GM19324 (cell line): Measurements from ENCODE around the gene GOLGA5.
A peak's percentile ranks its signal among the peaks of the same experiment; 100 is the strongest.
"Not testable (repeated sequence)": the region's sequence is repeated elsewhere in the genome, so short reads cannot be mapped to it uniquely, and the experiment has no call there.

Experiments
- ATAC-seq: cut with Tn5 transposase; IDR thresholded peaks from one replicate; pipeline ENCODE4 v1.9.1; 2021; ENCODE audit warnings: mild to moderate bottlenecking, moderate library complexity; ENCODE audit not compliant: unreplicated experiment, low FRiP score

The GOLGA5 gene

DNA sequence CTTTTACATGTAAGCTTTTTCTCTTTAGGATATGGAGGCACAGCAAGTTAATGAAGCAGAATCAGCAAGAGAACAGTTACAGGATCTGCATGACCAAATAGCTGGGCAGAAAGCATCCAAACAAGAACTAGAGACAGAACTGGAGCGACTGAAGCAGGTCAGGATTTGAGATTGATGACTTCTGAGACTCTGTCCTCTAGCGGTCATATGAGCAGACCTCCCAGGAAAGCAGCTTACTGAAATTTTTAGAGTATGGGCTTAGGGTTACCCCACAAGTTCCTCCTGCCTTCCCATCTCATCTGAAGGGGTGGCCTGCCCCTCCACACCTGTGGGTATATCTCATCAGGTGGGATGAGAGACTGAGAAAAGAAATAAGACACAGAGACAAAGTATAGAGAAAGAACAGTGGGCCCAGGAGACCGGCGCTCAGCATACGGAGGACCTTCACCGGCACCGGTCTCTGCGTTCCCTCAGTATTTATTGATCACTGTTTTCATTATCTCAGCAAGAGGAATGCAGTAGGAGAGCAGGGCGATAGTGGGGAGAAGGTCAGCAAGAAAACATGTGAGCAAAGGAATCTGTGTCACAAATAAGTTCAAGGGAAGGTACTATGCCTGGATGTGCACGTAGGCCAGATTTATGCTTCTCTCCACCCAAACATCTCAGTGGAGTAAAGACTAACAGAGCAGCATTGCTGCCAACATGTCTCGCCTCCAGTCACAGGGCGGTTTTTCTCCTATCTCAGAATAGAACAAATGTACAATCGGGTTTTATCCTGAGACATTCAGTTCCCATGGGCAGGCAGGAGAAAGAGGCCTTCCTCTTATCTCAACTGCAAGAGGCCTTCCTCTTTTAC lies 25.8 kb downstream of the GOLGA5 start:
- ATAC-seq, result not testable (repeated sequence)

DNA sequence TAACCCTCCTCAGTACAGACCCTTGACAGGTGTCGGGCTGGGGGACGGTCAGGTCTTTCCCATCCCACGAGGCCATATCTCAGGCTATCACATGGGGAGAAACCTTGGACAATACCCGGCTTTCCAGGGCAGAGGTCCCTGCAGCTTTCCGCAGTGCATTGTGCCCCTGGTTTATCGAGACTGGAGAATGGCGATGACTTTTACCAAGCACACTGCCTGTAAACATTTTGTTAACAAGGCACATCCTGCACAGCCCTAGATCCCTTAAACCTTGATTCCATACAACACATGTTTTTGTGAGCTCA lies 26.4 kb downstream of the GOLGA5 start:
- not testable (repeated sequence) for ATAC-seq

GRCh38 chr14:92830902-92831301 lies 36.8 kb downstream of the GOLGA5 start:
- ATAC-seq, result no peak

DNA sequence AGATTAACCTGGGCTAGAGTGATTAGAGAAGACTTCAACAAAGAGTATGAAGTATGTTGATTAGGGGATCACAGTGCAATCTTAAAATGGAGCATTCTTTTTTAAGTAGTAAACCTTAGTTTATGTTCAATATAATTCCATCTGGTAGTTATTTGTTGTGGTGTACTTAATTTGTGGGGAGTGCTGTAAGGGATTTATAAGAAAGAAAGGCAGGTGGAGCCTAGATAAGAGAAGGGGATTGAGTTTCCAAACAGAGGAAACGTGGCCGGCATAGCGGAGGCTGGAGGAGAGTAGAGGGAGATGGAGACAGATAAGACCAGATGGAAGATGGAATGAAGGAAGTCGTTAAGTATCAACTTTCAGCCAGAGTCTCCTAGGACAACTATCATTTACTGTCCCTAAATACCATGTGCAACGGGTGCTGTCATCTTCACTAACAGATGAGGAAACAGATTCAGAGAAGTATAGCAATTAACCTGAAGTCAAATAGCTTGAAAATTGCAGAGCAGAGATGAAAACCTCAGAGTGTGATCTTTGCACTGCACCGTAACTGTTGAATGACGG lies 38.1 kb downstream of the GOLGA5 start:
- no peak for ATAC-seq

GRCh38 chr14:92841930-92842329 lies 47.8 kb downstream of the GOLGA5 start:
- no peak for ATAC-seq

- ATAC-seq, result no peak
These were observed 50.1 kb downstream of the GOLGA5 start for GRCh38 chr14:92844204-92844603.

GRCh38 chr14:92846162-92846897 lies 52.2 kb downstream of the GOLGA5 start:
- peak; percentile 47 for ATAC-seq

DNA sequence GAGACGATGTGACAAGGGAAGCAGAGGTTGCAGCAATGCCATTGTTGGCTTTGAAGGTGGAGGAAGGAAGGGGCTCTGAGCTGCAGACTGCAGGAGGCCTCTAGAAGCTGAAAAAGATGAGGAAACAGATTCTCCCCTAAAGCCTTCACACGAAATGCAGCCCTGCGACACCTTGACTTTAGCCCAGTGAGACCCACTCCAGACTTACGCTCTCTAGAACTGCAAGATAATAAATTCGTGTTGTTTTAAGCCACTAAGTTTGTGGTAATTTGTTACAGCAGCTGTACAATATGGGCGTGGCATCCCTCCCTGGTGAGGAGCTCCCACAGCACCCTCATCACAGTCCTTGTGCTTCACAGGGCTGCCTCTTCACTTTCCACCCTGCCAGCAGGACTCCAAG lies 53.2 kb downstream of the GOLGA5 start:
- ATAC-seq, result no peak

GRCh38 chr14:92847749-92848148 lies 53.6 kb downstream of the GOLGA5 start:
- no peak for ATAC-seq

DNA sequence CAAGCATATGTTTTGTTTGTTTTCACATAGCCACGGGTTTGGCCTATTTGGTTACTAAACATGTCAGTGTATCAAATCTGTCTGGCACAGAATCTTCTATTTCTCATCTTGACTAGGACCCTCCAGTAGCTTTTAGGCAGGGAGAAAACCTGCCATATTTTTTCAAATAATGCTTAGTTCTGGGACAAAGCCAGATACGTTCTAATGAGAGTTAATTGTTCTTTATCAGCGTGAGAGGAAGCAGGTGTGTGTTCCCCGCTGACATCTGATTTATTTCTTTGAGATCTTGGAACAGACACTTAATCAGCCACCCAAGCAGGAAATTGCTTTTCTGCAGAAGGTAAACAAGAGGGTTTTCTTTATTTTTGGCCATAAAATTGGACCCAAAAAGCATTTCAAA lies 54.8 kb downstream of the GOLGA5 start:
- ATAC-seq, result no peak

DNA sequence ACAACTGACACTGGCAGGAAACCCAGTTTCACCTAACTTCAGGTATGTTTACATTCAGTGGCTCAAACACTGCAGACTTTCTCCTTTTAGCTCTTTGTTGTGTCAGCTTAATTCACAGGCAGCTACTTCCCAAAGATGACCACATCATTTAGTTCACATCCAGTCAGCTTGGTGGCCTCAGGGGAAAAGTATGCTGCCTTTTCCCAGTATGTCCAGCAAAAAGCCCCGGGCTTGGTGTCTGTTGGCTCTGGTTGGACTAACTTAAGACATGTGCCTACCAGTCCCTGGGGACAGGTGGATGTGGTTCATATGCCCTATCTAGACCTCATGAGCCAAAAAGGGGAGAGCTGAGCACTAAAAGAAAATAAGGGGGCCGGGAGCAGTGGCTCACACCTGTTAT lies 56.4 kb downstream of the GOLGA5 start:
- no peak for ATAC-seq

- ATAC-seq, result not testable (repeated sequence)
These were observed 59.0 kb downstream of the GOLGA5 start for GRCh38 chr14:92853136-92853535.

DNA sequence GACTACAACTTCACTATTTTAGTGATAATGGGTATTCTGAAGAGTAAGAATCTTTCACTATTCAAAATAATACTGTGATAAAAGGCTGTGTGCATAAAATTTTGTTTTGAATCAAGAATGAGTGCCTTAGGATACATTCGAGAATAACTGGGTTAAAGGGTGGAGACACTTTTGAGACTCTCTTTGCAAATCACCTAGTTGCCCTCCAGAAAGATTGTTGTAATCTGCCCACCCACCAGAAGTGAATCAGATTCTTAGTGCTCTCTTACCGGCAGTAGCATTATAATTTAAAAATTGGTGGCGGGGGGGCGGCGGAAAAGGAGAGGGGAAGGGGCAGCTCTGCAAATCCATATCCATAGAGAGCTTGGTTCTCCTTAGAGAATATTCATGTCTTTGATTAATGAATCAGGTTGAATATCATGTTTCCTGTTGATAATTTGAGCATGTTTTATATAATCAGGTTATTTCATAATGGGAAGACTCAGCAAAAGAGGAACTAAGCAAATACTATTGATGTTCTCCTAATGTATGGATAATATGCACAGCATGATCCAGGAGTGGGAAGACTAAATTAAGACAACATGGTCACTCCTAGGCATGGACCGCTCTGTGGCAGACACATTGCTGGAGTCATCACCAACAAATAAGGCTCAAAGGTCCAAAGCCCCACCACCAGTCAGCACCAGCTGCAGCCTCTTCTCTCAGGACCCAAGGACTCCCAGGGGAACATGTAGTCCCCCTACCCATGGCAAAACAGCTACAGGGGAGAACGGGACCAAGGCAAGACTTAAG lies 66.1 kb downstream of the GOLGA5 start:
- ATAC-seq, result no peak

DNA sequence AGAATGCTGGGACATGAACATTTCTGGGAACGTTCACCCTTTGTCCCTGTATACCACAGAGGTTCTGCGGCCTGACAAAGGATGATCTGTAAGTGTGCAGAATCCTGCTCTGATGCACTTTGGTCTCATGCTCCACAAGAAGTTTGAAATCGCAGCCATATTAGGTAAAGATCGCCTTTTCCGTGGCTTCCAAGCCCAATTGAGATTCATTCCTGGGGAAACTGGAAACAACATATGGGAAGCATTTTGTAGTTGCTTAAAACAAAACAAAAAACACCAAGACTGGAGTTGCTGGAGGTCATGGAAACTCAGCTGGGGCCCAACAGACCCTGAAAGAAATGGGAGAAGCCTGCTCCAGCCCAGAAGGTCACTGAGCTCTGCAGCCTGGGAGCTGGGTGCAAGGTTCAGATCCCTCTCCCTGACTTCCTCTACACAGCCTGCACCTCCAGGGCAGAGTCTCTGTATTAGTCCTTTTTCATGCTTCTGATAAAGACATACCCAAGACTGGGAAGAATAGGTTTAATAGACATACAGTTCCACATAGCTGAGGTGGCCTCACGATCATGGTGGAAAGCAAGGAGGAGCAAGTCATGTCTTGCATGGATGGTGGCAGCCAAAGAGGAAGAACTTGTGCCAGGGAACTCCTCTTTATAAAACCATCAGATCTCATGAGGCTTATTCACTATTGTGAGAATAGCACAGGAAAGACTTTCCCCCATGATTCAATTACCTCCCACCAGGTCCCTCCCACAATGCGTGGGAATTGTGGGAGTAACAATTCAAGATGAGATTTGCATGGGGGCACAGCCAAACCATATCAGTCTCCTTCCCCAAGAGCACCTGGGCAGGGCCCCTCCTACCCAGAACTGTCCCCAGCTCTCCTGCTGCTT lies 68.0 kb downstream of the GOLGA5 start:
- no peak for ATAC-seq

DNA sequence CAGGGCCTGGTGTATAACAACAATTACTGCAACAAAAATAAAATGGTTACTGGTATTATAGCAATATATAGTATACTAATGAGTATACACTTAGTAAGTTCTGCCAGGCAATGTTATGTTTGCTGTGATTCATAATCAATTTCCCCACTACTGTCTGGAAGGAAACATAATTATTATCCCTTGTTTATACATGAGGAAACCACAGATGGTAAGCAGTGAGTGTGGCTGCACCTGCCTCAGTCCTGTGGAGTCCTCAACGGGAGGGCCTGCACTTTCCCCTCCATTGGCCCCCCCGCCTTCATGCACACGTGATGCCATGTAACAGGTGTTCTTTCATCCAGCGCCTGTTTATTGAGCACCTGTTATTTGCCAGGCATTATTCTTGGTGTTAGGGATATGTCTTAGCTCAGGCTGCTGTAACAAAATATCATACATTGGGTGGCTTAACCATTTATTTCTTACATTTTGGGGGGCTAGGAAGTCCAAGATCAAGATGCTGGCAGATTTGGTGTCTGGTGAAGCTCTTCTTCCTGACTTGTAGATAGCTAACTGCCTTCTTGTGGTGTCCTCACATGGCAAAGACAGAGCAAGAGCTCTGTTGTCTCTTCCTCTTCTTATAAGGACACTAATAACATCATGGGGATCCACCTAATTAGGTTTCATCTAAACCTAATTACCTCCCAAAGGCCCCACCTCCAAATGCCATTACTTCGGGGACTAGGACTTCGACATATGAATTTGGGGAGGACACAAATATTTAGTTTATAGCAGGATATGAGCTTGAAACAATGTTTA lies 69.4 kb downstream of the GOLGA5 start:
- no peak for ATAC-seq

DNA sequence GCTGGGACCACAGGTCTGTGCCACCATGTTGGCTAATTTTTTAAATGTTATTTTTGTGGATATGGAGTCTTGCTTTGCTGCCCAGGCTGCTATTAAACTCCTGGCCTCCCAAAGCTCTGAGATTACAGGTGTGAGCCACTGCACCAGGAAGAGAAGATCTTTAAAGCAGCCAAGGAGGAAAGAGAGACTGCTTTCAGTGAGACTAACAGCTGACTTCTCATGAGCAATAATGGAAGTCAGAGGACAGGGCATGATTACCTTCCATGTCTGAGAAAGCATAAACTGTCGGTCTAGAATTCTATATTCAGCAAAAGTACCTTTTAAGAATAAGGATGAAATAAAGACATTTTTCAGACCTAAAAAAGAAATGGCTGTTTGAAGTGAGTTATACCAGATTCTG lies 71.6 kb downstream of the GOLGA5 start:
- no peak for ATAC-seq

DNA sequence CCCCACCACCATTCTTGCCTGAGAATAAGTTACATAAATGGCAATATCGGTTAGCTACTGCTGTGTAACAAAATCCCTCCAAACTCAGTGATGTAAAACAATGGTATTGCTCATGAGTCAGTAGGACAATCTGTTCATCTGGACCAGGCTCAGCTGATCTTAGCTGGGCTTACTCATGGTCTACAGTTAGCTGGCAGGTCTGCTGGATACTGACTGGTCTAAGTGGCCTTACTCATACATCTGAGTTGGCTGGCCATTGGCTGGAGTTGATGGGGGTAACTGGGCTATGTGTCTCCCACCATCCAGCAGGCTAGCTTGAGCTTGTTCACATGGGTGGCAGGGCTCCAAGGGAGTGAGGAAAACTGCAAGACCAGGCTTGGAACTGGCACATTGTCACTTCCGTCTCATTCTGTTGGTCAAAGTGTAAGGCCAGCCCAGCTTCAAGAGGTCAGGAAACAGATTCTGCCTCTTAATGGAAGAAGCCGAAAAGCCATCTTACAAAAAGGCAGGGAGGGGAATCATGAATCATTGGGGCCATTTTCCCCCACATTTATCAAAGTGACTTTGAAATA lies 72.2 kb downstream of the GOLGA5 start:
- ATAC-seq, result no peak

GRCh38 chr14:92866901-92867865 lies 73.1 kb downstream of the GOLGA5 start:
- ATAC-seq, result no peak
